Nephron (organoid): ENCODE results near the gene CLEC18A.

Source experiments
- H3K27ac Mint-ChIP-seq, 3 experiments: 2 replicates each; pipeline ENCODE4 v1.8.0; 2020; ENCODE audit warnings: mixed read lengths in 3 of 3, mild to moderate bottlenecking in 2 of 3, moderate library complexity in 1 of 3
- H3K27me3 Mint-ChIP-seq: 2 replicates; pipeline ENCODE4 v1.8.0; 2021; ENCODE audit warnings: low read depth, mild to moderate bottlenecking, moderate library complexity, mixed read lengths
- H3K36me3 Mint-ChIP-seq: 2 replicates; pipeline ENCODE4 v1.8.0; 2020; ENCODE audit warnings: low read depth, mixed read lengths
- H3K4me1 Mint-ChIP-seq: 2 replicates; pipeline ENCODE4 v1.8.0; 2020; ENCODE audit warnings: mixed read lengths
- H3K4me3 Mint-ChIP-seq, 3 experiments: 2 replicates each; pipeline ENCODE4 v1.8.0; 2020; ENCODE audit warnings: mild to moderate bottlenecking in 3 of 3, mixed read lengths in 3 of 3, moderate library complexity in 2 of 3
- H3K9me3 Mint-ChIP-seq: 2 replicates; pipeline ENCODE4 v1.8.0; 2020; ENCODE audit warnings: mixed read lengths
- TF ChIP-seq, protein P1 (sequence below), 3 experiments: fragments of 200-600 bp; sonication (generic); IDR thresholded peaks; one replicate each; pipeline ENCODE4 v1.5.0; 2021; ENCODE audit warnings: antibody characterized with exemption in 3 of 3; ENCODE audit not compliant: unreplicated experiment in 3 of 3

Gene CLEC18A

DNA sequence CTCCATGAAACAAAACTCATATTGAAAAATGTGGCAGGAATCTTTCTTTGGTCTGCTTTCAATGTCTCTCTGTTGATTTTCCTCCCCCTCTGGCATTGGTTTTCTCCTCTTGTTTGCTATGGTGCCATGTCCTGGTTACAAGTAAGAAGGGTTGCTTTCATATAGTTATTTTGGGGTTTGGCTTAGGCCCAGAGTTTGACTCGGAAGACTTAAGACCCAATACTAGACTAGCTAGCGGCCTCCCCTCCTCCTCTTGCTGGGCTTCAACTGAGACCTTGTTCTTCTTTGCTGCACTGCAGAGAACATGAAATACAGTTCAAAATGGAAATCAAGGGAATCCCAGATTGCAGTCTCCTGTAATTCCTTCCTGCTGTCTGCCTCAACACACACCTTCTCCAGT is 30.0 kb upstream of the CLEC18A start:
- TF ChIP-seq, protein P1, sequence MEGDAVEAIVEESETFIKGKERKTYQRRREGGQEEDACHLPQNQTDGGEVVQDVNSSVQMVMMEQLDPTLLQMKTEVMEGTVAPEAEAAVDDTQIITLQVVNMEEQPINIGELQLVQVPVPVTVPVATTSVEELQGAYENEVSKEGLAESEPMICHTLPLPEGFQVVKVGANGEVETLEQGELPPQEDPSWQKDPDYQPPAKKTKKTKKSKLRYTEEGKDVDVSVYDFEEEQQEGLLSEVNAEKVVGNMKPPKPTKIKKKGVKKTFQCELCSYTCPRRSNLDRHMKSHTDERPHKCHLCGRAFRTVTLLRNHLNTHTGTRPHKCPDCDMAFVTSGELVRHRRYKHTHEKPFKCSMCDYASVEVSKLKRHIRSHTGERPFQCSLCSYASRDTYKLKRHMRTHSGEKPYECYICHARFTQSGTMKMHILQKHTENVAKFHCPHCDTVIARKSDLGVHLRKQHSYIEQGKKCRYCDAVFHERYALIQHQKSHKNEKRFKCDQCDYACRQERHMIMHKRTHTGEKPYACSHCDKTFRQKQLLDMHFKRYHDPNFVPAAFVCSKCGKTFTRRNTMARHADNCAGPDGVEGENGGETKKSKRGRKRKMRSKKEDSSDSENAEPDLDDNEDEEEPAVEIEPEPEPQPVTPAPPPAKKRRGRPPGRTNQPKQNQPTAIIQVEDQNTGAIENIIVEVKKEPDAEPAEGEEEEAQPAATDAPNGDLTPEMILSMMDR (IDR thresholded peaks at IDR 0.05; ENCODE audit: unreplicated experiment in 3 of 3), result no peak

DNA sequence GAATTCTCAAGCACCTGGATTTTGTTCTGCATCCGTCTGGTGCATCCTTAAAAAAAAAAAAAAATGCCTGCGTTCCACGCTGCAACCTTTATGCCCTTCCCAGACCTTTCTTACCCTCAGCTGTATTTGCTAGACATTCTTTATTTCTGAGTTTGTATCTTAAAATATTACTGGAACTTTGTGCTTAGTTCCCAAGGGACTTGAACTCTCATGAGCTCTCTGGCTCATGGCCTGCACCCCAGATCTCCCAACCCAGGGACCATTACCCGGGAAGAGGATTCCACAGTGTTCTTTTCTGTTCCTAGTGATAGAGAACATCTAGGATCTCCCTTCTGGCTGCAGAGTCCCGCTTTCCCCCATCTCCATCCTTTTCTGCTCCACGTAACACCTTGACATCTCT is 28.9 kb upstream of the CLEC18A start:
- Mint-ChIP-seq H3K27ac (peak overlapping the region in 1 of 3 experiments; percentile 59), H3K36me3 (peaks cover 9% of the 10 kb centered on the region)
- TF ChIP-seq, protein P1 (IDR thresholded peaks at IDR 0.05; ENCODE audit: unreplicated experiment in 3 of 3), result no peak

More for the DNA sequence above, 30.0 kb upstream of the CLEC18A start:
- H3K27ac Mint-ChIP-seq, result peak overlapping the region; percentile 12 to 56 (median 21)
- no peaks in the 10 kb centered on the region for H3K9me3 Mint-ChIP-seq
- peaks cover 42% of the 10 kb centered on the region for H3K4me1 Mint-ChIP-seq
- H3K4me3 Mint-ChIP-seq, result no peak overlapping the region
- no peaks in the 10 kb centered on the region for H3K27me3 Mint-ChIP-seq
- peaks cover 8% of the 10 kb centered on the region for H3K36me3 Mint-ChIP-seq

DNA sequence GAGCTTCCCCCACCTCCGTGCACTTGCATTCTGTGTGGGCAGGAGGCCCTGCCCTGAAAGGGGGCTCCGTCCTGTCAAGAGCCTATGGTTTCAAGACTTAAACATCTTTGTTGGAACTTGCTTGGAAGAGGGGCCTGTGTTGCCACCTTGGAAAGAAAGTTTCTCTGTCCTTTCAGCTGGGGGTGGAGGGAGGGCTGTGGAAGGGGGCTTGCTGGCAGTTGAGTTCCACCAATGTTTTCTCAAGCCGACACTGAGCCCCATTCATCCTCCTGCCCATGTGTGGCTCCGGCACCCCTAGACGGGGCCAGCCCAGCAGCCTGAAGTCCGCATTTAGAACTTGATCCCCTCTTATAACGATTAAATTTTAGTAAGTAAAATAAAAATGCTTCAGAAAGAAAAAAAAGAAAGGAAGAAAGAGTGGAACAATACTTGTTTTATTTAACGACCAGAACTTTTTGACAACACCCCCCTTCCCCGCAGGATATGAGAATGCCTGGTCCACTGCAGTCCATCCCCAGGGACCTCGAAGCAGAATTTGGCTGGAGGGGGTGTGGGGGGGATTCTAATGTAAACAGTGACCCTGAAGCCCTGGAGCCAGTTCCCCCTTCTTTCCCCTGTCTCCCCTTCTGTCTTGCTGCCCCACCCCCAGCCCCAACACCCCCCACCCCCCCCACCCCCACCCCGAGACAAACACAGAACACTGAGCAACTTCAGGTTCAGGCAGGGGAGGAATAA is 26.9 kb upstream of the CLEC18A start:
- TF ChIP-seq, protein P1 (IDR thresholded peaks at IDR 0.05; ENCODE audit: unreplicated experiment in 3 of 3), result no peak
- Mint-ChIP-seq H3K36me3 (peaks cover 9% of the 10 kb centered on the region), H3K27ac (peak overlapping the region; percentile 78 to 93 (median 90)), H3K4me1 (peaks cover 30% of the 10 kb centered on the region), H3K27me3 (no peaks in the 10 kb centered on the region), H3K9me3 (no peaks in the 10 kb centered on the region), H3K4me3 (no peak overlapping the region)

More for the DNA sequence above, 28.9 kb upstream of the CLEC18A start:
- H3K9me3 Mint-ChIP-seq, result no peaks in the 10 kb centered on the region
- no peaks in the 10 kb centered on the region for H3K27me3 Mint-ChIP-seq
- H3K4me1 Mint-ChIP-seq, result peaks cover 45% of the 10 kb centered on the region
- H3K4me3 Mint-ChIP-seq, result no peak overlapping the region

DNA sequence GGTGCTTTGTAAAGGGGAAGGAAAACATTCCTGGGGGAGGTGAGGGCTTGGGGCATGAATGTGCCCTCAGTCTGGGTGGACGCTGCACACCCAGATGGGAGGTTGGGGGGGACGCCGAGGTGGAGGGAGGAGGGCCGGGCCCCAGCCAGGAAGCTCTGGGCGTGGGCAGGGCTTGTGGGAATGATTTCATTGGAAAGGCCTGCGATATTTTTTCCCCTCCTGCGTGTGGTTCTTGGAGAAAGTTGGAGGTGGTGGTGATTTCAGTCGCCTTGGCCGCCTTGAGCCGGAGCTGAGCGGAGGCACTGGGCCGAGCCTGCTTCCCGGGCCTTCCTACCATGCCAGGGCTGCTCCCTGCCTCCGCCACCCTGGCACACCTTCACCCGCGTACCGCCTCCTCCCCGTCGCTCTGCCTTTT is 26.4 kb upstream of the CLEC18A start:
- Mint-ChIP-seq H3K36me3 (peaks cover 12% of the 10 kb centered on the region), H3K4me3 (peak overlapping the region in 2 of 3 experiments; percentile 17 to 55), H3K9me3 (no peaks in the 10 kb centered on the region), H3K27ac (peak overlapping the region; percentile 78 to 90 (median 89)), H3K27me3 (no peaks in the 10 kb centered on the region), H3K4me1 (peaks cover 30% of the 10 kb centered on the region)
- TF ChIP-seq, protein P1 (IDR thresholded peaks at IDR 0.05; ENCODE audit: unreplicated experiment in 3 of 3), result no peak

DNA sequence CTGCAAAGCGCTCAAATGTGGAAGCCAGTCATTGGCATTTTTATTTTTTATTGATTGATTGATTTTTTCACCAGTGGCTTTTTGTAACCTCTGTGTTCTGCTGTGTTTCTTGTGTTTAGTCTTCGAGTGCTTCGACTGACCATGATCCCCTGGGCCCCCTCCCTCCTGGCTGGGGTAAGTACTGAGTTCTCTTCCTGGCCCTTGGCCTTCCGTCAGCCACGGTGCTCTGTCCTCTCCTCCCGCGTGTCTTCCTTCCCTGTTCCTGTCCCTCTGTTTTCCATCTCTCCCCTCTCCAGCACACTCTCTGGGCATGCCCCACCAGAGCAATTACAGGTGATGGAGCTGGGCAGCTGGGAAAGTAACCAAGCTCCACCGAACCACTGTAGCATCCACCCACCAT is 25.8 kb upstream of the CLEC18A start:
- peaks cover 30% of the 10 kb centered on the region for H3K4me1 Mint-ChIP-seq
- H3K36me3 Mint-ChIP-seq, result peaks cover 17% of the 10 kb centered on the region
- H3K4me3 Mint-ChIP-seq, result peak overlapping the region; percentile 51 to 63 (median 54)
- no peaks in the 10 kb centered on the region for H3K9me3 Mint-ChIP-seq
- TF ChIP-seq, protein P1 (IDR thresholded peaks at IDR 0.05; ENCODE audit: unreplicated experiment in 3 of 3), result no peak
- peak overlapping the region; percentile 78 to 90 (median 89) for H3K27ac Mint-ChIP-seq
- H3K27me3 Mint-ChIP-seq, result no peaks in the 10 kb centered on the region

DNA sequence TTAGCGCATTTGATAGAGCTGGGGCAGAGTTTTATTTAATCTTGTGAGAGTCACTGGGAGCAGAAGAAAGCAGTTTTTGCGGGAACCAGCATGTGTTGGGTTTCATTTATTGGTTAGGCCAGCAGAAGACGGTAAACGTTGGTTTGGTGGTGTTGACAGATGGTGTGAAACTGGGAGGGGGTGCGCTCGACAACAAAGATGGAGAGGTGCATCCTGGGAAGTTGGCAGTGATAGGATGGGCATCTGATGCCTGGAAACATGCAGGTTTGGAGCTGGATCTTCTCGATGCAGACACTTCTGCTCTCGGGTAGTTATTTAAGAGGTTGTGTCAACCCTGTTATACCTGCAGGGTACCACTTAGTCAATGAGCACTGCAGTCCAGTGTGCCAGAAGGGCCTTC is 24.9 kb upstream of the CLEC18A start:
- Mint-ChIP-seq H3K27ac (peak overlapping the region in 2 of 3 experiments; percentile 78 to 89), H3K4me3 (peak overlapping the region in 1 of 3 experiments; percentile 9), H3K36me3 (peaks cover 22% of the 10 kb centered on the region), H3K27me3 (no peaks in the 10 kb centered on the region), H3K9me3 (no peaks in the 10 kb centered on the region), H3K4me1 (peaks cover 30% of the 10 kb centered on the region)
- TF ChIP-seq, protein P1 (IDR thresholded peaks at IDR 0.05; ENCODE audit: unreplicated experiment in 3 of 3), result no peak
